Mesenchymal stem cell (in vitro differentiated cells and primary cell): ENCODE results near the gene ADGRL3.

Source experiments
- DNase-seq: peaks from one replicate; pipeline ENCODE4 v3.0.0-alpha.2; 2013
- H2AFZ ChIP-seq: one replicate; pipeline ENCODE4 v1.6.1; 2013; ENCODE audit warnings: low read depth, mild to moderate bottlenecking, control low read depth, inconsistent platforms, low read length, moderate library complexity
- H2AK5ac ChIP-seq: 2 replicates; pipeline ENCODE4 v1.6.1; 2013; ENCODE audit warnings: low read length, moderate library complexity, mild to moderate bottlenecking, inconsistent platforms; ENCODE audit not compliant: severe bottlenecking
- H2BK120ac ChIP-seq: one replicate; pipeline ENCODE4 v1.6.1; 2013; ENCODE audit warnings: low read depth, mild to moderate bottlenecking, inconsistent platforms, low read length, moderate library complexity
- H2BK12ac ChIP-seq, 2 experiments: one replicate each; pipeline ENCODE4 v1.6.1; 2013; ENCODE audit warnings: inconsistent platforms in 2 of 2, low read length in 2 of 2, mild to moderate bottlenecking in 2 of 2, moderate library complexity in 2 of 2, control low read depth in 1 of 2
- H2BK15ac ChIP-seq: one replicate; pipeline ENCODE4 v1.6.1; 2013; ENCODE audit warnings: mild to moderate bottlenecking, low read depth, inconsistent platforms; ENCODE audit not compliant: poor library complexity, severe bottlenecking
- H2BK5ac ChIP-seq: 2 replicates; pipeline ENCODE4 v1.6.1; 2013; ENCODE audit warnings: low read depth, mild to moderate bottlenecking, low read length, control low read depth, inconsistent platforms; ENCODE audit not compliant: poor library complexity, severe bottlenecking
- H3K14ac ChIP-seq, 2 experiments: one replicate each; pipeline ENCODE4 v1.6.1; 2013; ENCODE audit warnings: inconsistent platforms in 2 of 2, low read length in 2 of 2, control low read depth in 1 of 2, mild to moderate bottlenecking in 1 of 2, moderate library complexity in 1 of 2
- H3K18ac ChIP-seq, 2 experiments: one replicate each; pipeline ENCODE4 v1.6.1; 2013; ENCODE audit warnings: inconsistent platforms in 2 of 2, low read length in 2 of 2, control low read depth in 1 of 2, low read depth in 1 of 2, mild to moderate bottlenecking in 1 of 2
- H3K23ac ChIP-seq, 2 experiments: one replicate each; pipeline ENCODE4 v1.6.1; 2013; ENCODE audit warnings: inconsistent platforms in 2 of 2, low read length in 2 of 2, mild to moderate bottlenecking in 2 of 2, moderate library complexity in 2 of 2, control low read depth in 1 of 2
- H3K27ac ChIP-seq: 2 replicates; pipeline ENCODE4 v1.5.1; 2013; ENCODE audit warnings: mild to moderate bottlenecking, moderate library complexity, low read length, control low read depth, inconsistent platforms; ENCODE audit not compliant: poor library complexity, severe bottlenecking
- H3K27me3 ChIP-seq, 2 experiments: 2 replicates each; pipeline versions ENCODE4 v1.6.1 to v1.7.0; 2013; ENCODE audit warnings: low read length in 2 of 2, mild to moderate bottlenecking in 2 of 2, moderate library complexity in 2 of 2, control low read depth in 1 of 2, inconsistent platforms in 1 of 2; ENCODE audit not compliant: control insufficient read depth in 1 of 2, insufficient read depth in 1 of 2
- H3K36me3 ChIP-seq, 2 experiments: 2 replicates each; pipeline versions ENCODE4 v1.6.1 to v1.7.0; 2013; ENCODE audit warnings: low read length in 2 of 2, control low read depth in 1 of 2, inconsistent platforms in 1 of 2, low read depth in 1 of 2, mild to moderate bottlenecking in 1 of 2; ENCODE audit not compliant: insufficient read depth in 2 of 2, control insufficient read depth in 1 of 2
- H3K4ac ChIP-seq, 2 experiments: one replicate each; pipeline ENCODE4 v1.6.1; 2013; ENCODE audit warnings: inconsistent platforms in 2 of 2, low read length in 2 of 2, mild to moderate bottlenecking in 2 of 2, moderate library complexity in 2 of 2, control low read depth in 1 of 2, low read depth in 1 of 2
- H3K4me1 ChIP-seq: 2 replicates; pipeline ENCODE4 v1.6.1; 2013; ENCODE audit warnings: low read depth, low read length, control low read depth; ENCODE audit not compliant: control insufficient read depth, insufficient read depth
- H3K4me2 ChIP-seq: 2 replicates; pipeline ENCODE4 v1.6.1; 2013; ENCODE audit warnings: low read length, mild to moderate bottlenecking, inconsistent platforms; ENCODE audit not compliant: poor library complexity, severe bottlenecking
- H3K4me3 ChIP-seq, 2 experiments: 2 replicates each; pipeline versions ENCODE4 v1.5.1 to v1.7.0; 2013; ENCODE audit warnings: low read length in 2 of 2, mild to moderate bottlenecking in 2 of 2, control low read depth in 1 of 2, low read depth in 1 of 2; ENCODE audit not compliant: insufficient read depth in 1 of 2
- H3K79me1 ChIP-seq: replicated peaks from 2 replicates; pipeline ENCODE4 v1.6.1; 2013; ENCODE audit warnings: mild to moderate bottlenecking, control low read depth, low read length, inconsistent platforms; ENCODE audit not compliant: poor library complexity, severe bottlenecking
- H3K9ac ChIP-seq: 2 replicates; pipeline ENCODE4 v1.7.0; 2013; ENCODE audit warnings: mild to moderate bottlenecking, low read length, moderate library complexity
- H3K9me3 ChIP-seq: 2 replicates; pipeline ENCODE4 v1.7.0; 2013; ENCODE audit warnings: mild to moderate bottlenecking, low read length; ENCODE audit not compliant: control insufficient read depth
- H4K8ac ChIP-seq: one replicate; pipeline ENCODE4 v1.6.1; 2013; ENCODE audit warnings: inconsistent platforms, mild to moderate bottlenecking, low read length, moderate library complexity
- H4K91ac ChIP-seq: one replicate; pipeline ENCODE4 v1.6.1; 2013; ENCODE audit warnings: mild to moderate bottlenecking, low read length, inconsistent platforms
- WGBS: methylation state at CpG from one replicate; pipeline ENCODE4 v1.1.7; 2013; ENCODE audit warnings: mixed read lengths; 5-methylcytosine and 5-hydroxymethylcytosine counted together

ADGRL3 gene

DNA sequence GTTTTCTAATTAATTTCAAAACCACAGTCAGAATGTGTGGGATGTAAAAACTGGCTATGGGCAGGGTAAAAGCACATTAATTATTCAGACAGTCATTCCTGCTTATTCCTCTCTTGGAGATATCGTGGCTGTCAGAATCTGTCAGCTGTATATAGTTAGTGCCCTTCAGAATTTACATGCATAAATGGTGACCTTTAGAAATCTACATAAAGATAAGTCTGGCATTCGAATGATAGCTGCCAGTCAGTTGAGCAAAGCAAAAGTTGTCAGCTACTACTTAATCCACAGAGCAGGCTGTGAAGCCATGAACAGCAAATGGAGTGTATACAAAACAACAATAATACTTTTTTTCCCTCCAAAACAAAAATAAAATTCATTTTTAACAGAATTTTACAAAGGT, 189.5 kb downstream of the ADGRL3 start:
- no peaks in the 10 kb centered on the region for H3K27me3 ChIP-seq
- H3K4me2 ChIP-seq: no peak overlapping the region
- no peaks in the 10 kb centered on the region for H3K79me1 ChIP-seq
- 61% methylated on average over 2 of the region's 2 CpGs for WGBS
- H2BK15ac ChIP-seq: no peak overlapping the region
- H2BK12ac ChIP-seq: no peak overlapping the region
- no peak overlapping the region for H3K18ac ChIP-seq
- no peak overlapping the region for H2BK5ac ChIP-seq
- H4K8ac ChIP-seq: no peak overlapping the region
- H2AK5ac ChIP-seq: no peak overlapping the region
- no peaks in the 10 kb centered on the region for H3K4me1 ChIP-seq
- no peak overlapping the region for H3K14ac ChIP-seq
- no peak overlapping the region for H3K4me3 ChIP-seq
- H2BK120ac ChIP-seq: no peak overlapping the region
- no peak overlapping the region for H2AFZ ChIP-seq
- H3K23ac ChIP-seq: no peak overlapping the region
- no peak for DNase-seq
- no peak overlapping the region for H3K27ac ChIP-seq
- H3K9me3 ChIP-seq: no peaks in the 10 kb centered on the region
- H3K9ac ChIP-seq: no peak overlapping the region
- no peak overlapping the region for H3K4ac ChIP-seq
- no peaks in the 10 kb centered on the region for H3K36me3 ChIP-seq
- no peak overlapping the region for H4K91ac ChIP-seq

DNA sequence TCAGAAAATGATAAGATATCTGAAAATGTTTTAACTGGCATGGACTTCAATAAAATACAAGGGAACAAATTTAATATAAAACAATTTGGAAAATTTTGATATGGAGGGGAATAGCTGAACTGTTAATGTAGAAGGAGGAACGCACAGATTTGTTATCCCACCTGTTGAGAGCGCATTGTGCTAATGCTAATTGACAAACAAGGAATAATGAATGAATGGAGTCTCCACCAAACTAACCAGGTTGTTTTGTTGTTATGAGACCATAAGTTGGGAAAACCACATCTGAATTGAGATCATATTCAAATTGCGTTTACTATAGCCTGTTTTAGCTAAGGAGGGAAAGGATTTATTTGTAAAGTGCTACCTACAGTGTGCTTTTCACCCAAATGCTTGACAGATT, 195.6 kb downstream of the ADGRL3 start:
- no peaks in the 10 kb centered on the region for H3K36me3 ChIP-seq
- H3K9me3 ChIP-seq: no peaks in the 10 kb centered on the region
- H3K27ac ChIP-seq: no peak overlapping the region
- WGBS: 98% methylated on average over 2 of the region's 3 CpGs
- no peak overlapping the region for H3K18ac ChIP-seq
- no peak overlapping the region for H3K4me3 ChIP-seq
- no peak overlapping the region for H3K4ac ChIP-seq
- no peaks in the 10 kb centered on the region for H3K79me1 ChIP-seq
- no peak overlapping the region for H2BK120ac ChIP-seq
- H3K4me1 ChIP-seq: no peaks in the 10 kb centered on the region
- no peak overlapping the region for H2BK15ac ChIP-seq
- no peak overlapping the region for H2BK12ac ChIP-seq
- H2BK5ac ChIP-seq: no peak overlapping the region
- no peak overlapping the region for H3K9ac ChIP-seq
- no peak overlapping the region for H4K91ac ChIP-seq
- no peak for DNase-seq
- no peaks in the 10 kb centered on the region for H3K27me3 ChIP-seq
- H2AK5ac ChIP-seq: no peak overlapping the region
- no peak overlapping the region for H4K8ac ChIP-seq
- H3K14ac ChIP-seq: no peak overlapping the region
- no peak overlapping the region for H3K23ac ChIP-seq
- H2AFZ ChIP-seq: no peak overlapping the region
- H3K4me2 ChIP-seq: no peak overlapping the region

DNA sequence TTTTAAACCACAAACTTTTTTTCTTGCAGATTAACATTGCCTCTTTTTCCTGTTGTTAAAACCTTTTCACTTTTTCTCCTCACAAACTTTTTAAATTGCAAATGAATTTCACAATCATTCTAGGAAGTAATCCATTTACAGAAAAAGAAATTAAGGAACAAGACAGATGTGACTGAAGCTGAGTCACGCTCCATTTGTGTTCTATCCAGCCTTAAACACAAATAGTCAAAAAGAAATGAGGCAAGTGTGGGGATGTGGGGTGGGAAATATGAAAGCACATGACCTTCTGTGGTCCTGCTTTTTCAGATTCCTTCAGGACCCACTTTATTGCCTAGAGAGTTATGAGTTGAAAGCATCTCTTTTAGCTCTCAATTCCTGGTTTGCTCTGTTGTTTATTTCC, 197.0 kb downstream of the ADGRL3 start:
- Histone ChIP-seq H3K14ac (no peak overlapping the region), H3K4me1 (no peaks in the 10 kb centered on the region), H2BK5ac (no peak overlapping the region), H3K18ac (no peak overlapping the region), H2BK15ac (no peak overlapping the region), H3K9ac (no peak overlapping the region), H3K23ac (no peak overlapping the region), H3K4me3 (no peak overlapping the region), H3K27me3 (no peaks in the 10 kb centered on the region), H2BK120ac (no peak overlapping the region), H4K91ac (no peak overlapping the region), H3K4ac (no peak overlapping the region), H3K4me2 (no peak overlapping the region), H4K8ac (no peak overlapping the region), H3K9me3 (no peaks in the 10 kb centered on the region), H3K27ac (no peak overlapping the region), H2AK5ac (no peak overlapping the region), H3K36me3 (no peaks in the 10 kb centered on the region), H2BK12ac (no peak overlapping the region), H3K79me1 (no peaks in the 10 kb centered on the region), H2AFZ (no peak overlapping the region)
- WGBS: no CpG with 5 or more reads among the region's 1 CpG
- DNase-seq: peak; percentile 56

DNA sequence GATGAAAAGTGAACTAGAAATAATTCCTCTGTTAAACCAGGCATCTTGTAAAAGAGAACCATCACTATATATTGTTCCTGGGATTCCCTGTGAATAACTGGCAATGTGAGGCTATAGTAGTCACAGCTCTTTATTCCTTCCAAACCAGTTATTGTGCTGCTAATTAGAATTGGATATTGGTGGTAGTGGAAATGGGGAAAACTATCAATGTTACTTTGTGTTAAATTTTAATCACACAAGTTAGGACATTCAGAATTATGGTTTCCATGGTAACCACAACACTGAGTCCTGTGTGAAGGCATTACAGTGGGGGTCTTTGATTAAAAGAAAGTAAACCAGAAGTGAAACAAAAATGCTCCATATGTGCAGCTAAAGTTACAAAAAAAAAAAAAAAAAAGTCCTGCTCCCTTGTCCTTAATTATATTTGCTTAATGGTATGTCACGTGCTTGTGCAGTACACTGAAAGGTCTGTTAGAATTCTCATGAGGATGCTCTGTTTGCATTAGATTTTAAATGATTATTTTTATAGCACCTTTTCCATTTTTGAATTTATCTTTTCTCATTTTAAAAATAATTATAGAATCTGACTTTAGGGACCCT, 200.4 kb downstream of the ADGRL3 start:
- H3K4me1 ChIP-seq: no peaks in the 10 kb centered on the region
- no peak overlapping the region for H3K4ac ChIP-seq

More for the DNA sequence above, 200.4 kb downstream of the ADGRL3 start:
- Histone ChIP-seq H2AFZ (no peak overlapping the region), H4K91ac (no peak overlapping the region), H3K79me1 (no peaks in the 10 kb centered on the region), H3K4me2 (no peak overlapping the region), H2AK5ac (no peak overlapping the region), H4K8ac (no peak overlapping the region), H3K27me3 (no peaks in the 10 kb centered on the region), H3K23ac (no peak overlapping the region), H2BK5ac (no peak overlapping the region), H2BK12ac (no peak overlapping the region), H3K27ac (no peak overlapping the region), H2BK15ac (no peak overlapping the region), H3K4me3 (no peak overlapping the region), H3K9ac (no peak overlapping the region), H3K9me3 (no peaks in the 10 kb centered on the region), H3K18ac (no peak overlapping the region), H2BK120ac (no peak overlapping the region), H3K14ac (no peak overlapping the region), H3K36me3 (no peaks in the 10 kb centered on the region)
- no CpG with 5 or more reads among the region's 1 CpG for WGBS
- DNase-seq: no peak
